Superior temporal gyrus (tissue), 1 donor: ENCODE results near the gene RBX1.
"Not testable (repeated sequence)": the region's sequence is repeated elsewhere in the genome, so short reads cannot be mapped to it uniquely, and the experiment has no call there.

Experiments
- DNase-seq: peaks from one replicate; pipeline ENCODE4 v3.0.0-alpha.2; 2016; ENCODE audit errors: extremely low spot score

The RBX1 gene

GRCh38 chr22:40950962-40951794 lies at the start of gene RBX1:
RBX1 (plus strand) TSS chr22:40951378; CDS start chr22:40951399, 21 bp downstream.
- DNase-seq: peak; percentile 98

GRCh38 chr22:40904101-40904500 lies 47.1 kb upstream of the RBX1 start:
- DNase-seq: no peak

GRCh38 chr22:40908895-40909294 lies 42.3 kb upstream of the RBX1 start:
- DNase-seq: no peak

- no peak for DNase-seq
These were observed 39.4 kb upstream of the RBX1 start for GRCh38 chr22:40911772-40912171.

GRCh38 chr22:40912987-40913386 lies 38.2 kb upstream of the RBX1 start:
- not testable (repeated sequence) for DNase-seq

GRCh38 chr22:40919446-40919845 lies 31.7 kb upstream of the RBX1 start:
- DNase-seq: no peak

- DNase-seq: no peak
These were observed 30.7 kb upstream of the RBX1 start for GRCh38 chr22:40920526-40920925.

GRCh38 chr22:40922484-40923303 lies 28.5 kb upstream of the RBX1 start:
- peak; percentile 90 for DNase-seq

- no peak for DNase-seq
These were observed 22.5 kb upstream of the RBX1 start for GRCh38 chr22:40928657-40929056.

- DNase-seq: no peak
These were observed 18.8 kb upstream of the RBX1 start for GRCh38 chr22:40932396-40932795.

- DNase-seq: no peak
These were observed 12.0 kb upstream of the RBX1 start for GRCh38 chr22:40939202-40939601.

GRCh38 chr22:40951795-40952605 lies 822 bp downstream of the RBX1 start:
- peak; percentile 44 for DNase-seq

- no peak for DNase-seq
These were observed 2.3 kb downstream of the RBX1 start for GRCh38 chr22:40953471-40953870.

GRCh38 chr22:40954113-40954512 lies 2.9 kb downstream of the RBX1 start:
- no peak for DNase-seq

- DNase-seq: no peak
These were observed 4.4 kb downstream of the RBX1 start for GRCh38 chr22:40955571-40955970.

- no peak for DNase-seq
These were observed 6.4 kb downstream of the RBX1 start for GRCh38 chr22:40957601-40958000.

GRCh38 chr22:40958299-40958698 lies 7.1 kb downstream of the RBX1 start:
- DNase-seq: no peak

GRCh38 chr22:40960145-40960544 lies 9.0 kb downstream of the RBX1 start:
- DNase-seq: no peak

- no peak for DNase-seq
These were observed 15.0 kb downstream of the RBX1 start for GRCh38 chr22:40965936-40966725.

- no peak for DNase-seq
These were observed 15.5 kb downstream of the RBX1 start for GRCh38 chr22:40966726-40967085.

- no peak for DNase-seq
These were observed 16.1 kb downstream of the RBX1 start for GRCh38 chr22:40967111-40967760.
